ENCODE data around the gene CXCR3.
"Not testable (repeated sequence)": the region's sequence is repeated elsewhere in the genome, so short reads cannot be mapped to it uniquely, and the experiment has no call there.

Gene CXCR3

GRCh38 chrX:71607488-71607887, 10.8 kb downstream of the CXCR3 start:
- no peak for DNase-seq

DNA sequence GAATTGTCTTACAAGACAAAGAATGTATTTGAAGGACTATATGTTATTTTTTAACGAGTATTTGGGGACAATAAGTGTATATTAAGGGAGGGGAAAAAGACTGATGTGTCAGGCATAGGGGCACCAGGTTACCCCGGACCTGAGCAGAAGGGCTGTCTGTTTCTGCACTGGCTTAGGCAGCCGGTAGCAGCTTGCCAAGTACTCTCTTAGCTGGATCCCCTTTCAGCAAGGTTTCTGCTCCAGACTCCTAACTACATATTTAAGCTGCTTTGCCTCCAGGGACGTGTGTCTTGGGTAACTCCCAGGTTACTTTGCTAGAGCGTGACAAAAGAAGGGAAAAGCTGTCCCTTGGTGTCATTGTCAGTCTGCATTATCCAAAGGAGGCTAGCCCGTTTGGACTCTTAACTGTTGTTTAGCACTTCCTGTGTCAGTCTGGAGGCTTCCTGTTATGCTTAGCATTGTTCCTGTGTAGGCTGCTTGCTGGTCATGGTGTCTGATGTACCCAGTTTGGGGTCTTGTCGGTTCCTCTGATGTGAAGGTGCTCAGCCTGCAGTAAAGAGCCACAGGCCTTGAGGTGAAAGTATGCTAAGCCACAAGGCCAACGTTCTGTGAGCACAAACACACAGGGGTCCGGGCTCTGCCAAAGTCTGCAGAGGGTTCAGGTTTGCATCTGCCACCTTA, 11.6 kb downstream of the CXCR3 start:
- DNase-seq = no peak

DNA sequence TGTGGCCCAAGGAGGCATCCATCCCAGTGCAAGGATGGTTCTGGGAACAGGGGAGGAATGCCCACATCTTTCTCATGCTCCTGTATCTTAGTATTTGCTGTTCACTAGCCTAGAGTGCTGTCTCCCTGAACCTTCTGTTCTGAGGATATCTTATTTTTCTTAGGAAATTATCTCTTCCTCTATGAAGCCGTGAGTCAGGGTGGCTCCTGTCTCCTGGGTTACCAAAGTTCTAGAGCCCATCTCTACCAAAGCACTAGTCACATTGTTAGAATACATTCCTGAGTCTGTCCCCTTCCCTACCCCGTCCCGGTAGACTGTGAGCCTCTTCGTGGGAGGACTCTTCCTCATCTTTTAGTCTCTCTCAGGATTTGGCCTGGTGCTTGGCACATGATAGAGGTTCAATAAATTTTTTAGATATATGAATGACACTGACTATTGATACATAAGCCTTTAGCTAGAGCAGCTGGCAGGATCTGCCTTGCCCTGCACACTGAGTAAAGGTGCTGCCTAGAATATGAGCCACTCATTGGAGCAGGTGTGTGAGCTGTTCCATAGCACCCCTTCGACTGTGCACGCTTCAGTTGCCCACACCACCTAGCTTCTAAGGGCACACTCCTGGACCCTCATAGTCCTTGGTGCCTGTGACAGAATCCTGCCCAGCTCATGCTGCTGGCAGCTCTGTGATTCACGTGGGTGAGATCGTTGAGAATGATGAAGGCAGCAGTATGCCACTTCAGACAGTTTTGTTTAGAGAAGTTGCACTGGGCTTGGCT, 13.3 kb downstream of the CXCR3 start:
- no peak for DNase-seq

DNA sequence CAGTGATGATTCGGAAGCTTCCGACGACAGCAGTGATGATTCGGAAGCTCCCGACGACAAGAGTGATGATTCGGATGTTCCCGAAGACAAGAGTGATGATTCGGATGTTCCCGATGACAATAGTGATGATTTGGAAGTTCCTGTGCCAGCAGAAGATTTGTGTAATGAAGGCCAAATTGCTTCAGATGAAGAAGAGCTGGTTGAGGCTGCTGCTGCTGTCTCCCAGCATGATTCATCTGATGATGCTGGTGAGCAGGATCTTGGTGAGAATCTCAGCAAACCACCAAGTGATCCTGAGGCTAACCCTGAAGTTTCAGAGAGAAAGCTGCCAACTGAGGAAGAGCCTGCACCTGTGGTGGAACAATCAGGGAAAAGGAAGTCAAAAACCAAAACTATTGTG, 14.2 kb downstream of the CXCR3 start:
- DNase-seq = no peak

GRCh38 chrX:71603618-71604017, 14.7 kb downstream of the CXCR3 start:
- DNase-seq = no peak

GRCh38 chrX:71599965-71600364, 18.3 kb downstream of the CXCR3 start:
- no peak for DNase-seq

- not testable (repeated sequence) for DNase-seq
These were observed 25.1 kb downstream of the CXCR3 start for GRCh38 chrX:71593210-71593609.

DNA sequence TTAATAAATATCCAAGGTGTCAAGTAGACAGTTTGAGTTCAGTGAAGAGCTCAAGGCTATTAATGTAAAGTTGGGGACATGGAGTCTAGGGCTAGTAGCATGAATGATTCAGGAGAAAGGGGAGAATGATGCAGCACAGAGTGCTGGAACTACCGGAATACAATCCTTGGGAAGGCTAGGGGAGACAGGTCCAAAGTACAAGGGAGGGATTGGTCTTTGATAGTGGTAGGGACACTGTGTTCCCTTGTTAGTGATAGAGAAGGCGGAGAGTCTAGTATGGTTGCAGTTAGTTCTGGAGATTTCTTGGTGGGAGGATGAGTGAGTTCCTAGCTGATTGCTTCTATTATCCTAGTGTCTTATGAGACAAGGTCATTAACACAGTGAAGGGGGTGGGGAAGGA, 31.4 kb downstream of the CXCR3 start:
- no peak for DNase-seq

DNA sequence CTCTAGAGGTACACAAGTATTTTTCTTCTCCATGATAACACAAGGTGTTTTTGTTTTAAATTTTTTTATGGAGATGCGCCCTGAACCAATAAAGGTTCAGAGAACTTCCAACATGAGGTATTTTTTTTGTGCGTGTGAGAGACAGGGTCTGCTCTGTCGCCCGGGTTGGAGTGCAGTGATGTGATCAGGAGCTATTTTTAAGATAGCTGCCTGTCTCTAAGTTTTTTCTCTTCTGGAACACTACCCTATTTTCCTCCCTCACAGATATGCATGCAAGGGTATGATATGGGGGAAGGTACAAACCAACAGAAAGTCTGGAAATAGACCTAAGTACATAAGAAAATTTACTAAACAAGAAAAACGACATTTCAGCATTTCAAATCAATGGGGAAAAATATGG, 37.1 kb downstream of the CXCR3 start:
- no peak for DNase-seq

DNA sequence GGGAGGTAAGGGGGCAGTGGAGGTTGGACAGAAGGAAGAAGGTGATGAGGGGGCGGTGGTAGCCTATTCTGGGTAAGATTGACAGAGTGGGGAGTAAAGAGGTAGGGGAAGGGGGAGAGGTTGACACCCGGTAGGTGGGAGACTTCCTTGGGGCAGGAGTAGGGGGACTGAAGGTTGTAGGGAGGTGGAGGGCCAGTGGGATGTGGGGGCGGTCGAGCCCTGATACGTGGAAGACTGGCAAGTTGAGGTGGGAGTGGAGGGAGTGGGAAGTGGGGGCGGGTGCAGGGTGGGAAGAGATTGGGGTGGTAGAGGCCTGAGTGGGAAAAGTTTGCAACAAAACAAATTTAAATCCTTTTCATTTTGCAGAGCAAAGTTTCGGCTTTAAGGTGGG, 38.3 kb downstream of the CXCR3 start:
- DNase-seq = no peak

DNA sequence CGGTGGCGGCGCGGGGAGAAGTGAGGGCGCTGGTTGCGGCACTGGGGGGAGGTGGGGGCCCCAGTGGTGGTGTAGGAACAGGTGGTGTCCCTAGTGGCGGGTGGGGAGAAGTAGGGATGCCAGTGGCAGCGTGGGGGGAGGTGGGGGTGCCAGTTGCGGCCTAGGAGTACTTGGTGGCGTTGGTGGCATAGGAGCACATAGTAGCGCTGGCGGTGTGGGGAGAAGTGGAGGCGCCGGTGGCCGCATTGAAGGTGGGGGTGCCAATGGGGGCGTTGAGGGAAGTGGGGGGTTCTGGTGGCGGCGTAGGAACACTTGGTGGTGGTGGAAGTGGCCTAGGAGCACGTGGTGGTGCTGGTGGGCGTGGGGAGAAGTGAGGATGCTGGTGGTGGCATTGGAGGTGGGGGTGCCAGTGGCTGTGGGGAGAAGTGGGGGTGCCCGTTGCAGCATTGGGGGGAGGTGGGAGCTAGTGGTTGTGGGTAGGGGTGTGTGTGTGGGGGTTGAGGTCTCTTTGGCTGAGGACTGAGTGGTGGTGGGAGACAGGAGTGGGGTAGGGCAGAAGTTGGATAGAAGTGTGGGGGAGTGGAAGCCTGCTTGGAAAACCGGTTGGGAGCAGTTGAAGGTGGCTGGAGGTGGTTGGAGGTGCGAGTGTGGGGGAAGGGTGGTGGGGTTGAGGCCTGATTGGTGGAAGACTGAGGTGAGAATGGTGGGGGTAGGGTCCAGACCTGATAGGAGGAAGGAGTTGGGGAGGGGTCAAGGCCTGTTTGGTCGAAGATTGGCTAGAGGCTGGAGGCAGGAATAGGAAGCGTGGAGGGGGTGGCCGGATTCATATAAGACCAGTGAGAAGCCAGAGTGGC, 38.9 kb downstream of the CXCR3 start:
- DNase-seq = no peak

- DNase-seq = no peak
These were observed 39.8 kb downstream of the CXCR3 start, which contains the start of gene GCNA for GRCh38 chrX:71578253-71579135. Gene GCNA, plus strand, starts transcription at chrX:71578437. Its CDS starts 2,385 bp downstream, at chrX:71580822.

DNA sequence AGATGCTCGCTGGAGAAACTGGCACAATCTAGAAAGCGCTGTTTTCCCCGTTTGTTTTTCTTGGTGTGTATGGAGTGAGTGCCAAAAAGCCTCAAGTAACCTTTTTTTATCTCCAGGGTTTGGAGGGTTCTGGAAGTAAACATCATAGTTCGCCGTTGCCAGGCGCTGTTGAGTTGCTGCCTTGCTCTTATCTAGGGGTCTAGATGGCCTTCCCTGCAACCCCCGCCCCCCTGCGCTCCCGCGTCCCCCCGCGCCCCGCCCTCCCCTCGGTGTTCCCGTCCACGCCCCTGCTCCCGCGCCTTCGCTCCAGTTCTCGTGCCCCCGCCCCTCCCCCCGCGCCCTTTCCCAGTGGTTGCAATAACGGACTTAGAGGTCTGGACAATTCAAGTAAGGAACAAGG, 40.6 kb downstream of the CXCR3 start:
- DNase-seq = no peak

DNA sequence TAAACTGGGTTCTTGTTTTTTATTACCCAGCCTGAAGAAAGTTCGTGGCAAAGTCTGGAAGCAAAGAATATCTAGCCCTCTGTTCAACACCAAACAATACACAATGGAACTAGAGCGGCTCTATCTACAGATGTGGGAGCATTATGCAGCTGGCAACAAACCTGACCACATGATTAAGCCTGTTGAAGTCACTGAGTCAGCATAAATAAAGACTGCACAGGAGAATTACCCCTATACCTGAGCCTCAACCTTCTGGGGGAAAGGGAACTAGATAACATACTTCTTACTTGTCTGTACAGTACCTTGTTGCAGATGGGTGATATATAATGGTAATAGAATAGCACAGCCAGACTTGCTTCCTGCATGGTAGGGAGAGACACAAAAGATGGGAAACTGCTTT, 44.7 kb downstream of the CXCR3 start:
- no peak for DNase-seq

DNA sequence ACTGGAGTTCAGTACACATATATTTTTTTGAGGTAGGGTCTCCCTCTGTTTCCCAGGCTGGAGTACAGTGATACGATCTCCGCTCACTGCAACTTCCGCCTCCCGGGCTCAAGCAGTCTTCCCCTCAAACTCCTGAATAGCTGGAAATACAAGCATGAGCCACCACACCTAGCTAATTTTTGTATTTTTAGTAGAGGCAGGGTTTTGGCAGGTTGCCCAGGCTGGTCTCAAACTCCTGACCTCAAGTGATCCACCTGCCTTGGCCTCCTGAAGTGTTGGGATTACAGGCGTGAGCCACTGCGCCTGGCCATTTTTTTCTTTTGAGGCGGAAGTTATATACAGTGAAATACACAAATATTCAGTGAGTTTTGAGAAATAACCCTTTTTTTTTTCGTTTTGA, 46.9 kb downstream of the CXCR3 start:
- not testable (repeated sequence) for DNase-seq
